Erythroblast (primary cell): ENCODE measurements around the gene RGS9BP.
"Not testable (repeated sequence)": the region's sequence is repeated elsewhere in the genome, so short reads cannot be mapped to it uniquely, and the experiment has no call there.

Experiments used
- DNase-seq, 2 experiments: peaks; one replicate each; lab custom pipeline; 2025; lab: John Stamatoyannopoulos, UW
- GATA1 ChIP-seq: IDR thresholded peaks from 2 replicates; pipeline ENCODE4 v1.6.1; 2011; ENCODE audit warnings: low read depth, mild to moderate bottlenecking, control low read depth, low read length, moderate library complexity
- POLR2A ChIP-seq: IDR thresholded peaks from 2 replicates; pipeline ENCODE4 v1.6.1; 2011; ENCODE audit warnings: mild to moderate bottlenecking, low read length

RGS9BP gene

GRCh38 chr19:32675720-32676185 lies at the start of gene RGS9BP:
RGS9BP (plus strand) TSS chr19:32675848; CDS start chr19:32676264, 416 bp downstream.
- no peak for TF ChIP-seq GATA1
- no peak for TF ChIP-seq POLR2A
- DNase-seq = peak; percentile 73 to 84

GRCh38 chr19:32626969-32627368 lies 48.7 kb upstream of the RGS9BP start:
- no peak for TF ChIP-seq POLR2A
- no peak for TF ChIP-seq GATA1

GRCh38 chr19:32627714-32628270 lies 47.9 kb upstream of the RGS9BP start:
- DNase-seq = peak; percentile 70 to 79
- TF ChIP-seq GATA1 (no peak), POLR2A (no peak)

More at GRCh38 chr19:32626969-32627368, 48.7 kb upstream of the RGS9BP start:
- DNase-seq = no peak

- no peak for TF ChIP-seq POLR2A
- TF ChIP-seq GATA1 = no peak
Measured at GRCh38 chr19:32630338-32630737, 45.3 kb upstream of the RGS9BP start.

GRCh38 chr19:32631381-32631780 lies 44.3 kb upstream of the RGS9BP start:
- no peak for TF ChIP-seq POLR2A
- no peak for TF ChIP-seq GATA1

More at GRCh38 chr19:32630338-32630737, 45.3 kb upstream of the RGS9BP start:
- DNase-seq = no peak

GRCh38 chr19:32637480-32637879 lies 38.2 kb upstream of the RGS9BP start:
- TF ChIP-seq GATA1 (no peak), POLR2A (no peak)
- DNase-seq = no peak

More at GRCh38 chr19:32631381-32631780, 44.3 kb upstream of the RGS9BP start:
- DNase-seq = no peak

GRCh38 chr19:32638625-32639024 lies 37.0 kb upstream of the RGS9BP start:
- DNase-seq = no peak
- no peak for TF ChIP-seq POLR2A
- no peak for TF ChIP-seq GATA1

GRCh38 chr19:32642771-32643170 lies 32.9 kb upstream of the RGS9BP start:
- no peak for TF ChIP-seq GATA1
- TF ChIP-seq POLR2A = no peak
- no peak for DNase-seq

- no peak for DNase-seq
- TF ChIP-seq POLR2A (no peak), GATA1 (no peak)
Measured at GRCh38 chr19:32646556-32646955, 29.1 kb upstream of the RGS9BP start.

GRCh38 chr19:32647361-32647760 lies 28.3 kb upstream of the RGS9BP start:
- TF ChIP-seq GATA1 = no peak
- no peak for TF ChIP-seq POLR2A
- no peak for DNase-seq

- no peak for DNase-seq
- no peak for TF ChIP-seq POLR2A
- no peak for TF ChIP-seq GATA1
Measured at GRCh38 chr19:32649751-32650150, 25.9 kb upstream of the RGS9BP start.

GRCh38 chr19:32650671-32651070 lies 25.0 kb upstream of the RGS9BP start:
- TF ChIP-seq POLR2A = no peak
- no peak for TF ChIP-seq GATA1
- DNase-seq = no peak

GRCh38 chr19:32651729-32652140 lies 23.9 kb upstream of the RGS9BP start:
- DNase-seq = peak in 1 of 2 experiments; percentile 52
- no peak for TF ChIP-seq POLR2A
- no peak for TF ChIP-seq GATA1

GRCh38 chr19:32652331-32652730 lies 23.3 kb upstream of the RGS9BP start:
- DNase-seq = not testable (repeated sequence)
